K562 (cell line): ENCODE data around the gene CYP4B1.

Source experiments
- ATF2 ChIP-seq: sonication (generic); formaldehyde crosslinking; IDR thresholded peaks from 2 replicates; pipeline ENCODE4 v1.8.1; 2022; ENCODE audit warnings: missing genetic modification reagents
- CHD2 ChIP-seq: IDR thresholded peaks from 2 replicates; pipeline ENCODE4 v1.6.1; 2011; ENCODE audit warnings: low read depth, low read length
- CTBP1 ChIP-seq: fragments of 450-650 bp; IDR thresholded peaks from 2 replicates; pipeline ENCODE4 v1.6.1; 2016; ENCODE audit warnings: borderline replicate concordance
- CTCF ChIP-seq, 3 experiments: IDR thresholded peaks in 2 of 3; conservative IDR thresholded peaks in 1 of 3; 2 replicates each; pipeline ENCODE4 v1.5.1; 2011 to 2012; ENCODE audit warnings: low read length in 3 of 3, mild to moderate bottlenecking in 3 of 3, control low read depth in 2 of 3, improper control_type of control experiment in 1 of 3, inconsistent platforms in 1 of 3, low read depth in 1 of 3, mixed read lengths in 1 of 3, moderate library complexity in 1 of 3; ENCODE audit not compliant: insufficient read depth in 2 of 3
- HEY1 ChIP-seq: fragments of 250-450 bp; sonication (Bioruptor Pico); IDR thresholded peaks from 2 replicates; pipeline ENCODE4 v1.5.0; 2020; ENCODE audit warnings: mild to moderate bottlenecking, moderate library complexity, borderline replicate concordance
- HINFP ChIP-seq: fragments of 450-650 bp; conservative IDR thresholded peaks from 2 replicates; pipeline ENCODE4 v1.6.1; 2016; ENCODE audit warnings: missing genetic modification characterization, low read depth, mild to moderate bottlenecking, control low read depth, missing compliant biosample characterization
- JUND ChIP-seq, 2 experiments: IDR thresholded peaks; 2 replicates in 1 of 2; 3 replicates in 1 of 2; pipeline ENCODE4 v1.6.1; 2011; ENCODE audit warnings: borderline replicate concordance in 2 of 2, low read depth in 2 of 2, low read length in 2 of 2, improper control_type of control experiment in 1 of 2, missing biosample characterization in 1 of 2, missing genetic modification characterization in 1 of 2, missing genetic modification reagents in 1 of 2
- NFATC3 ChIP-seq: fragments of 450-650 bp; IDR thresholded peaks from 2 replicates; pipeline ENCODE4 v1.6.1; 2017; ENCODE audit warnings: mild to moderate bottlenecking
- PCBP2 ChIP-seq: fragments of 200-400 bp; formaldehyde crosslinking; IDR thresholded peaks from 2 replicates; pipeline ENCODE4 v1.6.1; 2018; ENCODE audit warnings: low read length, low read depth, mild to moderate bottlenecking, moderate library complexity; ENCODE audit not compliant: poor library complexity, severe bottlenecking

- no peak for TF ChIP-seq PCBP2
- TF ChIP-seq JUND (IDR thresholded peaks at IDR 0.05; ENCODE audit: borderline replicate concordance, low read depth, low read length), result no peak
- no peak for TF ChIP-seq JUND (tag; IDR thresholded peaks at IDR 0.05; ENCODE audit: borderline replicate concordance, low read depth, low read length)
- no peak for TF ChIP-seq CHD2
- TF ChIP-seq HEY1 (CRISPR knock-in tag), result no peak
- no peak for TF ChIP-seq ATF2 (CRISPR knock-in tag)
- no peak for TF ChIP-seq CTBP1
- no peak for TF ChIP-seq NFATC3
- no peak for TF ChIP-seq HINFP (tag)
- TF ChIP-seq CTCF (IDR thresholded peaks at IDR 0.05 in 2 of 3, conservative IDR thresholded peaks at IDR 0.05 in 1 of 3; ENCODE audit: insufficient read depth in 2 of 3, low read depth in 1 of 3, low read length in 3 of 3), result no peak
Measured at GRCh38 chr1:46820560-46821060, 21.8 kb downstream of the CYP4B1 start.
